WTC11 (cell line): ENCODE measurements around the gene CCDC121. TPM values are rescaled to one million over a fixed set of nuclear protein-coding genes. Genes with fewer than 3 reads are reported as not detected.
"Not testable (repeated sequence)": the region's sequence is repeated elsewhere in the genome, so short reads cannot be mapped to it uniquely, and the experiment has no call there.

Experiments
- ATAC-seq: fragments of 200-7000 bp; cut with Tn5 transposase; 2 replicates; pipeline ENCODE4 v1.10.0; 2021; ENCODE audit warnings: mild to moderate bottlenecking, moderate library complexity
- CTCF ChIA-PET: fragments of 300-600 bp; sonication (Branson Sonifier 250); formaldehyde crosslinking; loops from one replicate; lab custom pipeline; 2021; ENCODE audit warnings: antibody characterized with exemption; lab: Charles Lee
- POLR2A ChIA-PET: fragments of 350-600 bp; sonication (Branson Sonifier 250); formaldehyde crosslinking; loops from one replicate; lab custom pipeline; 2021; ENCODE audit warnings: antibody characterized with exemption; lab: Charles Lee
- DNase-seq: peaks from one replicate; pipeline ENCODE4 v3.0.0; 2021; ENCODE audit warnings: low spot score
- H3K27ac Mint-ChIP-seq: 2 replicates; pipeline ENCODE4 v1.8.0; 2021; ENCODE audit warnings: mixed read lengths
- H3K27me3 Mint-ChIP-seq: 2 replicates; pipeline ENCODE4 v1.8.0; 2021; ENCODE audit warnings: low read depth, mild to moderate bottlenecking, moderate library complexity, mixed read lengths
- H3K36me3 Mint-ChIP-seq: 2 replicates; pipeline ENCODE4 v1.8.0; 2021; ENCODE audit warnings: mixed read lengths
- H3K4me1 Mint-ChIP-seq: 2 replicates; pipeline ENCODE4 v1.8.0; 2022; ENCODE audit warnings: mixed read lengths
- H3K4me3 Mint-ChIP-seq: 2 replicates; pipeline ENCODE4 v1.8.0; 2021; ENCODE audit warnings: mild to moderate bottlenecking, moderate library complexity, mixed read lengths
- H3K9me3 Mint-ChIP-seq: 2 replicates; pipeline ENCODE4 v1.8.0; 2021; ENCODE audit warnings: mixed read lengths
- CREB1 ChIP-seq: sonication (generic); formaldehyde crosslinking; IDR thresholded peaks from 2 replicates; pipeline ENCODE4 v1.8.0; 2023; ENCODE audit warnings: mild to moderate bottlenecking, missing genetic modification reagents
- IRF2 ChIP-seq: sonication (generic); formaldehyde crosslinking; IDR thresholded peaks from 2 replicates; pipeline ENCODE4 v1.8.0; 2022; ENCODE audit warnings: low read depth, missing genetic modification reagents, borderline replicate concordance
- JAZF1 ChIP-seq: fragments of 250-450 bp; sonication (Bioruptor Pico); IDR thresholded peaks from 2 replicates; pipeline ENCODE4 v1.9.0; 2021; ENCODE audit warnings: moderate library complexity, mild to moderate bottlenecking, inconsistent platforms
- NFE2L1 ChIP-seq: sonication (generic); formaldehyde crosslinking; IDR thresholded peaks from 2 replicates; pipeline ENCODE4 v1.8.1; 2023; ENCODE audit warnings: missing genetic modification reagents
- NFYB ChIP-seq: sonication (generic); formaldehyde crosslinking; conservative IDR thresholded peaks from 2 replicates; pipeline ENCODE4 v1.8.0; 2022; ENCODE audit warnings: low read depth, missing genetic modification reagents
- RORB ChIP-seq: fragments of 250-450 bp; sonication (Bioruptor Pico); IDR thresholded peaks from 2 replicates; pipeline ENCODE4 v1.9.0; 2021; ENCODE audit warnings: mild to moderate bottlenecking
- TCF7 ChIP-seq: sonication (generic); formaldehyde crosslinking; IDR thresholded peaks from 2 replicates; pipeline ENCODE4 v1.8.0; 2022; ENCODE audit warnings: mild to moderate bottlenecking, low read depth, missing genetic modification reagents, moderate library complexity
- TP53 ChIP-seq: sonication (generic); formaldehyde crosslinking; IDR thresholded peaks from 2 replicates; pipeline ENCODE4 v1.8.1; 2023; ENCODE audit warnings: mild to moderate bottlenecking, missing genetic modification reagents
- ZNF138 ChIP-seq: sonication (generic); formaldehyde crosslinking; conservative IDR thresholded peaks from 2 replicates; pipeline ENCODE4 v1.8.1; 2022; ENCODE audit warnings: mild to moderate bottlenecking, moderate library complexity, missing genetic modification reagents
- ZNF671 ChIP-seq: fragments of 250-450 bp; sonication (Bioruptor Pico); IDR thresholded peaks from 2 replicates; pipeline ENCODE4 v1.8.0; 2021; ENCODE audit warnings: mild to moderate bottlenecking
- total RNA-seq: library from RNA; stranded (reverse); gene quantifications from 3 replicates; pipeline ENCODE4 v1.2.3, GENCODE V29; 2021
- TF ChIP-seq, protein P1 (sequence below): sonication (generic); formaldehyde crosslinking; IDR thresholded peaks from 2 replicates; pipeline ENCODE4 v1.8.0; 2023; ENCODE audit warnings: missing genetic modification reagents
- TF ChIP-seq, protein P2 (sequence below): sonication (generic); formaldehyde crosslinking; IDR thresholded peaks from 2 replicates; pipeline ENCODE4 v1.8.1; 2023; ENCODE audit warnings: mild to moderate bottlenecking, moderate library complexity, missing genetic modification reagents
- TF ChIP-seq, protein P3 (sequence below): sonication (generic); formaldehyde crosslinking; IDR thresholded peaks from 2 replicates; pipeline ENCODE4 v1.8.1; 2022; ENCODE audit warnings: mild to moderate bottlenecking, missing genetic modification reagents, moderate library complexity, borderline replicate concordance
- TF ChIP-seq, protein P4 (sequence below): fragments of 250-450 bp; sonication (Bioruptor Pico); IDR thresholded peaks from 2 replicates; pipeline ENCODE4 v1.9.0; 2021; ENCODE audit warnings: mild to moderate bottlenecking
- TF ChIP-seq, protein P5 (sequence below): sonication (generic); formaldehyde crosslinking; IDR thresholded peaks from 2 replicates; pipeline ENCODE4 v1.8.0; 2022; ENCODE audit warnings: mild to moderate bottlenecking, missing genetic modification reagents
- TF ChIP-seq, protein P6 (sequence below): fragments of 200-600 bp; IDR thresholded peaks from 2 replicates; pipeline ENCODE4 v1.8.0; 2022; ENCODE audit warnings: antibody characterized with exemption
- TF ChIP-seq, protein P7 (sequence below): sonication (generic); formaldehyde crosslinking; IDR thresholded peaks from 2 replicates; pipeline ENCODE4 v1.8.1; 2023; ENCODE audit warnings: mild to moderate bottlenecking, missing genetic modification reagents, moderate library complexity
- TF ChIP-seq, protein P8 (sequence below): sonication (generic); formaldehyde crosslinking; IDR thresholded peaks from 2 replicates; pipeline ENCODE4 v1.8.1; 2023; ENCODE audit warnings: mild to moderate bottlenecking, missing genetic modification reagents
- TF ChIP-seq, protein P9 (sequence below): sonication (generic); formaldehyde crosslinking; conservative IDR thresholded peaks from 2 replicates; pipeline ENCODE4 v1.8.1; 2023; ENCODE audit warnings: mild to moderate bottlenecking, low read depth, missing genetic modification reagents, moderate library complexity

The CCDC121 gene
- total RNA-seq, 1 experiment from 2014 or later: 2.0 TPM

DNA sequence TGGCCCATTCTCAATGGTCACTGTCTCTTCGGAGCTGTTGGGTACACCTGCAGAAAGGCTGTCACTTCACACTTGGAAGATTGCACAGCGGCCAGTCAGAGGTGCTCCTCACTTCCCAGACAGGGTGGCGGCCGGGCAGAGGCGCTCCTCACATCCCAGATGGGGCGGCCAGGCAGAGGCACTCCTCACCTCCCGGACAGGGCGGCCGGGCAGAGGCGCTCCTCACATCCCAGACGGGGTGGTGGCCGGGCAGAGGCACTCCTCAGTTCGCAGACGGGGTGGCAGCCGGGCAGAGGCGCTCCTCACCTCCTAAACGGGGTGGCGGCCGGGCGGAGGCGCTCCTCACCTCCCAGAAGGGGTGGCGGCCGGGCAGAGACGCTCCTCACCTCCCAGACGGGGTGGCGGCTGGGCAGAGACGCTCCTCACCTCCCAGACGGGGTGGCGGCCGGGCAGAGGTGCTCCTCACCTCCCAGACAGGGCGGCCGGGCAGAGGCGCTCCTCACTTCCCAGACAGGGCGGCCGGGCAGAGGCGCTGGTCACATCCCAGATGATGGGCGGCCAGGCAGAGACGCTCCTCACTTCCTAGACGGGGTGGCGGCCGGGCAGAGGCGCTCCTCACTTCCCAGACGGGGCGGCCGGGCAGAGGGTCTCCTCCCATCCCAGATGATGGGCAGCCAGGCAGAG is 34.6 kb downstream of the CCDC121 start:
- CTCF ChIA-PET, H3K27me3 Mint-ChIP-seq, H3K27ac Mint-ChIP-seq, POLR2A ChIA-PET, H3K4me1 Mint-ChIP-seq, ATAC-seq, H3K4me3 Mint-ChIP-seq, DNase-seq: not testable (repeated sequence)
- Mint-ChIP-seq H3K36me3 (peaks cover 51% of the 10 kb centered on the region), H3K9me3 (peaks cover 44% of the 10 kb centered on the region)

DNA sequence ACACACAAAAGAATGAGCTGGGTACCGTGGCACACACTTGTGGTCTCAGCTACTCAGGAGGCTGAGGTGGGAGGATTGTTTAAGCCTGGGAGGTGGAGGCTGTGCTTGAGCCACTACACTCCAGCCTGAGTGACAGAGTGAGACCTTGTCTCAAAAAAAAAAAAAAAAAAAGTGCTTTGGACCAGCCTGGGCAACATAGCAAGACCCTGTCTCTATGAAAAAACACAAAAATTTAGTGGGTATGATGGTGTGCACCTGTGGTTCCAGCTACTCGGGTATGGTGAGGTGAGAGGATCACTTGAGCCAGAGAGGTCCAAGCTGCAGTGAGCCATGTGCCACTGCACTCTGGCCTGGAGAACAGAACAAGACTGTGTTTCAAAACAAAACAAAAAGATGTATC is 35.6 kb downstream of the CCDC121 start:
- ATAC-seq (no peak), DNase-seq (no peak)
- TF ChIP-seq ZNF138 (CRISPR knock-in tag) (no peak), ZNF671 (no peak), NFE2L1 (CRISPR knock-in tag) (no peak), CREB1 (CRISPR knock-in tag) (no peak), IRF2 (CRISPR knock-in tag) (no peak), TCF7 (CRISPR knock-in tag) (no peak), TP53 (no peak)
- TF ChIP-seq, protein P1, sequence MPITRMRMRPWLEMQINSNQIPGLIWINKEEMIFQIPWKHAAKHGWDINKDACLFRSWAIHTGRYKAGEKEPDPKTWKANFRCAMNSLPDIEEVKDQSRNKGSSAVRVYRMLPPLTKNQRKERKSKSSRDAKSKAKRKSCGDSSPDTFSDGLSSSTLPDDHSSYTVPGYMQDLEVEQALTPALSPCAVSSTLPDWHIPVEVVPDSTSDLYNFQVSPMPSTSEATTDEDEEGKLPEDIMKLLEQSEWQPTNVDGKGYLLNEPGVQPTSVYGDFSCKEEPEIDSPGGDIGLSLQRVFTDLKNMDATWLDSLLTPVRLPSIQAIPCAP: no peak
- TF ChIP-seq, protein P2, sequence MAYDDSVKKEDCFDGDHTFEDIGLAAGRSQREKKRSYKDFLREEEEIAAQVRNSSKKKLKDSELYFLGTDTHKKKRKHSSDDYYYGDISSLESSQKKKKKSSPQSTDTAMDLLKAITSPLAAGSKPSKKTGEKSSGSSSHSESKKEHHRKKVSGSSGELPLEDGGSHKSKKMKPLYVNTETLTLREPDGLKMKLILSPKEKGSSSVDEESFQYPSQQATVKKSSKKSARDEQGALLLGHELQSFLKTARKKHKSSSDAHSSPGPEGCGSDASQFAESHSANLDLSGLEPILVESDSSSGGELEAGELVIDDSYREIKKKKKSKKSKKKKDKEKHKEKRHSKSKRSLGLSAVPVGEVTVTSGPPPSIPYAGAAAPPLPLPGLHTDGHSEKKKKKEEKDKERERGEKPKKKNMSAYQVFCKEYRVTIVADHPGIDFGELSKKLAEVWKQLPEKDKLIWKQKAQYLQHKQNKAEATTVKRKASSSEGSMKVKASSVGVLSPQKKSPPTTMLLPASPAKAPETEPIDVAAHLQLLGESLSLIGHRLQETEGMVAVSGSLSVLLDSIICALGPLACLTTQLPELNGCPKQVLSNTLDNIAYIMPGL (CRISPR knock-in tag): no peak
- TF ChIP-seq, protein P3, sequence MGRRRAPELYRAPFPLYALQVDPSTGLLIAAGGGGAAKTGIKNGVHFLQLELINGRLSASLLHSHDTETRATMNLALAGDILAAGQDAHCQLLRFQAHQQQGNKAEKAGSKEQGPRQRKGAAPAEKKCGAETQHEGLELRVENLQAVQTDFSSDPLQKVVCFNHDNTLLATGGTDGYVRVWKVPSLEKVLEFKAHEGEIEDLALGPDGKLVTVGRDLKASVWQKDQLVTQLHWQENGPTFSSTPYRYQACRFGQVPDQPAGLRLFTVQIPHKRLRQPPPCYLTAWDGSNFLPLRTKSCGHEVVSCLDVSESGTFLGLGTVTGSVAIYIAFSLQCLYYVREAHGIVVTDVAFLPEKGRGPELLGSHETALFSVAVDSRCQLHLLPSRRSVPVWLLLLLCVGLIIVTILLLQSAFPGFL (CRISPR knock-in tag): no peak
- TF ChIP-seq, protein P4, sequence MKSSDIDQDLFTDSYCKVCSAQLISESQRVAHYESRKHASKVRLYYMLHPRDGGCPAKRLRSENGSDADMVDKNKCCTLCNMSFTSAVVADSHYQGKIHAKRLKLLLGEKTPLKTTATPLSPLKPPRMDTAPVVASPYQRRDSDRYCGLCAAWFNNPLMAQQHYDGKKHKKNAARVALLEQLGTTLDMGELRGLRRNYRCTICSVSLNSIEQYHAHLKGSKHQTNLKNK (CRISPR knock-in tag): no peak
- H3K27me3 Mint-ChIP-seq: peaks cover 5% of the 10 kb centered on the region; the same call in 1 of the 2 replicates
- POLR2A ChIA-PET: no interaction called here
- H3K4me1 Mint-ChIP-seq: no peaks in the 10 kb centered on the region
- peaks cover 44% of the 10 kb centered on the region for H3K9me3 Mint-ChIP-seq
- H3K27ac Mint-ChIP-seq: no peak overlapping the region
- CTCF ChIA-PET: no interaction called here
- no peak overlapping the region for H3K4me3 Mint-ChIP-seq
- peaks cover 50% of the 10 kb centered on the region for H3K36me3 Mint-ChIP-seq

DNA sequence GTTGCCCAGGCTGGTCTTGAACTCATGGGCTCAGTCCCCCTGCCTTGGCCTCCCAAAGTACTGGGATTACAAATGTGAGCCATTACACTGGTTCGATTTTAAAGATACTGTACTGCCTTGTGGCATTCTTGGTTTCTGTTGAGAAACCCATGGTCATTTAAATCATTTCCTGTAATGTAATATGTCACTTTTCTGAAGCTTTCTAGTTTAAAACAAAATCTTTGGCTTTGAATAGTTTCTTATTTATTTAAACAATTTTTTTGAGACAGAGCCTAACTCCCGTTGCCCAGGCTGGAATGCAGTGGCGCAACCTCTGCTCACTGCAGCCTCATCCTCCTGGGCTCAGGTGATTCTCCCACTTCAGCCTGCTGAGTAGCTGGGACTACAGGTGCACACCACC is 37.1 kb downstream of the CCDC121 start:
- DNase-seq (no peak), ATAC-seq (no peak)
- H3K27me3 Mint-ChIP-seq: peaks cover 5% of the 10 kb centered on the region; the same call in 1 of the 2 replicates
- H3K4me3 Mint-ChIP-seq: no peak overlapping the region
- no peak overlapping the region for H3K27ac Mint-ChIP-seq
- H3K4me1 Mint-ChIP-seq: no peaks in the 10 kb centered on the region
- peaks cover 42% of the 10 kb centered on the region for H3K9me3 Mint-ChIP-seq
- ChIA-PET CTCF (interaction anchor here (1.5 kb wide), 1 partner anchor 92 kb away, joined by 3 read pairs; no protein-coding TSS in a partner anchor), POLR2A (no interaction called here)
- peaks cover 49% of the 10 kb centered on the region for H3K36me3 Mint-ChIP-seq
- TF ChIP-seq, protein P5, sequence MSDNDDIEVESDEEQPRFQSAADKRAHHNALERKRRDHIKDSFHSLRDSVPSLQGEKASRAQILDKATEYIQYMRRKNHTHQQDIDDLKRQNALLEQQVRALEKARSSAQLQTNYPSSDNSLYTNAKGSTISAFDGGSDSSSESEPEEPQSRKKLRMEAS: no peak
- TF ChIP-seq, protein P6, sequence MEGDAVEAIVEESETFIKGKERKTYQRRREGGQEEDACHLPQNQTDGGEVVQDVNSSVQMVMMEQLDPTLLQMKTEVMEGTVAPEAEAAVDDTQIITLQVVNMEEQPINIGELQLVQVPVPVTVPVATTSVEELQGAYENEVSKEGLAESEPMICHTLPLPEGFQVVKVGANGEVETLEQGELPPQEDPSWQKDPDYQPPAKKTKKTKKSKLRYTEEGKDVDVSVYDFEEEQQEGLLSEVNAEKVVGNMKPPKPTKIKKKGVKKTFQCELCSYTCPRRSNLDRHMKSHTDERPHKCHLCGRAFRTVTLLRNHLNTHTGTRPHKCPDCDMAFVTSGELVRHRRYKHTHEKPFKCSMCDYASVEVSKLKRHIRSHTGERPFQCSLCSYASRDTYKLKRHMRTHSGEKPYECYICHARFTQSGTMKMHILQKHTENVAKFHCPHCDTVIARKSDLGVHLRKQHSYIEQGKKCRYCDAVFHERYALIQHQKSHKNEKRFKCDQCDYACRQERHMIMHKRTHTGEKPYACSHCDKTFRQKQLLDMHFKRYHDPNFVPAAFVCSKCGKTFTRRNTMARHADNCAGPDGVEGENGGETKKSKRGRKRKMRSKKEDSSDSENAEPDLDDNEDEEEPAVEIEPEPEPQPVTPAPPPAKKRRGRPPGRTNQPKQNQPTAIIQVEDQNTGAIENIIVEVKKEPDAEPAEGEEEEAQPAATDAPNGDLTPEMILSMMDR: no peak
- TF ChIP-seq NFYB (CRISPR knock-in tag) (no peak), RORB (CRISPR knock-in tag) (no peak), JAZF1 (CRISPR knock-in tag) (no peak)
- TF ChIP-seq, protein P7, sequence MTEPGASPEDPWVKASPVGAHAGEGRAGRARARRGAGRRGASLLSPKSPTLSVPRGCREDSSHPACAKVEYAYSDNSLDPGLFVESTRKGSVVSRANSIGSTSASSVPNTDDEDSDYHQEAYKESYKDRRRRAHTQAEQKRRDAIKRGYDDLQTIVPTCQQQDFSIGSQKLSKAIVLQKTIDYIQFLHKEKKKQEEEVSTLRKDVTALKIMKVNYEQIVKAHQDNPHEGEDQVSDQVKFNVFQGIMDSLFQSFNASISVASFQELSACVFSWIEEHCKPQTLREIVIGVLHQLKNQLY (CRISPR knock-in tag): no peak
- TF ChIP-seq, protein P8, sequence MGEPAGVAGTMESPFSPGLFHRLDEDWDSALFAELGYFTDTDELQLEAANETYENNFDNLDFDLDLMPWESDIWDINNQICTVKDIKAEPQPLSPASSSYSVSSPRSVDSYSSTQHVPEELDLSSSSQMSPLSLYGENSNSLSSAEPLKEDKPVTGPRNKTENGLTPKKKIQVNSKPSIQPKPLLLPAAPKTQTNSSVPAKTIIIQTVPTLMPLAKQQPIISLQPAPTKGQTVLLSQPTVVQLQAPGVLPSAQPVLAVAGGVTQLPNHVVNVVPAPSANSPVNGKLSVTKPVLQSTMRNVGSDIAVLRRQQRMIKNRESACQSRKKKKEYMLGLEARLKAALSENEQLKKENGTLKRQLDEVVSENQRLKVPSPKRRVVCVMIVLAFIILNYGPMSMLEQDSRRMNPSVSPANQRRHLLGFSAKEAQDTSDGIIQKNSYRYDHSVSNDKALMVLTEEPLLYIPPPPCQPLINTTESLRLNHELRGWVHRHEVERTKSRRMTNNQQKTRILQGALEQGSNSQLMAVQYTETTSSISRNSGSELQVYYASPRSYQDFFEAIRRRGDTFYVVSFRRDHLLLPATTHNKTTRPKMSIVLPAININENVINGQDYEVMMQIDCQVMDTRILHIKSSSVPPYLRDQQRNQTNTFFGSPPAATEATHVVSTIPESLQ (CRISPR knock-in tag): no peak
- TF ChIP-seq, protein P9, sequence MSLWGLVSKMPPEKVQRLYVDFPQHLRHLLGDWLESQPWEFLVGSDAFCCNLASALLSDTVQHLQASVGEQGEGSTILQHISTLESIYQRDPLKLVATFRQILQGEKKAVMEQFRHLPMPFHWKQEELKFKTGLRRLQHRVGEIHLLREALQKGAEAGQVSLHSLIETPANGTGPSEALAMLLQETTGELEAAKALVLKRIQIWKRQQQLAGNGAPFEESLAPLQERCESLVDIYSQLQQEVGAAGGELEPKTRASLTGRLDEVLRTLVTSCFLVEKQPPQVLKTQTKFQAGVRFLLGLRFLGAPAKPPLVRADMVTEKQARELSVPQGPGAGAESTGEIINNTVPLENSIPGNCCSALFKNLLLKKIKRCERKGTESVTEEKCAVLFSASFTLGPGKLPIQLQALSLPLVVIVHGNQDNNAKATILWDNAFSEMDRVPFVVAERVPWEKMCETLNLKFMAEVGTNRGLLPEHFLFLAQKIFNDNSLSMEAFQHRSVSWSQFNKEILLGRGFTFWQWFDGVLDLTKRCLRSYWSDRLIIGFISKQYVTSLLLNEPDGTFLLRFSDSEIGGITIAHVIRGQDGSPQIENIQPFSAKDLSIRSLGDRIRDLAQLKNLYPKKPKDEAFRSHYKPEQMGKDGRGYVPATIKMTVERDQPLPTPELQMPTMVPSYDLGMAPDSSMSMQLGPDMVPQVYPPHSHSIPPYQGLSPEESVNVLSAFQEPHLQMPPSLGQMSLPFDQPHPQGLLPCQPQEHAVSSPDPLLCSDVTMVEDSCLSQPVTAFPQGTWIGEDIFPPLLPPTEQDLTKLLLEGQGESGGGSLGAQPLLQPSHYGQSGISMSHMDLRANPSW (CRISPR knock-in tag): no peak
